ENCODE data around the gene PSMF1. TPM values are rescaled to one million over a fixed set of nuclear protein-coding genes. Genes with fewer than 3 reads are reported as not detected.

The PSMF1 gene
- total and polyA plus RNA-seq, 2 of the 13 experiments (the other 11 are each of a cell fraction or from before 2014, with no cell fraction given) = 82.5 to 86.0 TPM

- Histone ChIP-seq H3K4me2 (ENCODE audit: low read depth, low read length) (no peak overlapping the region), H3K27ac (ENCODE audit: extremely low read length, insufficient read depth, low read length) (no peak overlapping the region), H3K27me3 (ENCODE audit: control insufficient read depth in 1 of 2, insufficient read depth in 2 of 2, low read length in 2 of 2) (peaks cover 0 to 21% of the 10 kb centered on the region in 2 experiments; a peak in 2 of 5 replicates), H3K9ac (ENCODE audit: insufficient read depth, low read depth, low read length) (no peak overlapping the region), H3K4me3 (replicated peaks in 1 of 3; ENCODE audit: insufficient read depth in 1 of 3, low read depth in 2 of 3, low read length in 3 of 3) (no peak overlapping the region), H3K36me3 (replicated peaks in 1 of 2; ENCODE audit: control insufficient read depth in 1 of 2, insufficient read depth in 2 of 2, low read length in 2 of 2) (no peaks in the 10 kb centered on the region), H4K20me1 (ENCODE audit: insufficient read depth, low read length) (no peaks in the 10 kb centered on the region), H3K79me2 (ENCODE audit: insufficient read depth, low read length) (no peaks in the 10 kb centered on the region), H2AFZ (ENCODE audit: low read length) (no peak overlapping the region), H3K4me1 (ENCODE audit: insufficient read depth, low read length) (peaks cover 9% of the 10 kb centered on the region; the same call in 1 of the 2 replicates), H3K9me3 (ENCODE audit: low read length) (no peaks in the 10 kb centered on the region)
- ATAC-seq = peak; percentile 45
- DNase-seq (ENCODE audit: low spot score) = no peak
- peak; percentile 71 for TF ChIP-seq STAG1 (CRISPR knock-in tag; IDR thresholded peaks at IDR 0.05)
- no peak for TF ChIP-seq RFX3 (CRISPR knock-in tag; IDR thresholded peaks at IDR 0.05)
- no peak for TF ChIP-seq ZNF543 (CRISPR knock-in tag; IDR thresholded peaks at IDR 0.05)
- peak; percentile 60 for TF ChIP-seq CTCF (CRISPR knock-in tag; IDR thresholded peaks at IDR 0.05)
- TF ChIP-seq SMC3 (IDR thresholded peaks at IDR 0.05; ENCODE audit: low read length) = peak; percentile 63; the same call in 1 of the 2 replicates
- intact Hi-C loops (cut with micrococcal nuclease; ENCODE audit: unreplicated experiment) (no loop called here), in situ Hi-C loops (cut with HindIII; ENCODE audit: extremely low pct_ligation_motif_present, low pct_unique_long_range_greater_than_20kb) (no loop called here)
- WGBS (ENCODE audit: low lambda C conversion rate) = 2% methylated on average over 5 of the region's 5 CpGs
- peak; percentile 54 for FAIRE-seq
- ChIA-PET POLR2A (no interaction called here), CTCF (ENCODE audit: low intra/inter-chr PET ratio, low total read pairs) (no interaction called here)
- no TSS peak for BruUV-seq (replicated peaks)
Measured at GRCh38 chr20:1209447-1210387, 91.3 kb downstream of the PSMF1 start.

GRCh38 chr20:1210501-1210900, 92.1 kb downstream of the PSMF1 start:
- DNase-seq (ENCODE audit: low spot score) (no peak), FAIRE-seq (no peak), ATAC-seq (no peak)
- H3K9ac ChIP-seq (ENCODE audit: insufficient read depth, low read depth, low read length) = no peak overlapping the region
- in situ Hi-C loops (cut with HindIII; ENCODE audit: extremely low pct_ligation_motif_present, low pct_unique_long_range_greater_than_20kb) (no loop called here), intact Hi-C loops (cut with micrococcal nuclease; ENCODE audit: unreplicated experiment) (no loop called here)
- no peak overlapping the region for H3K4me2 ChIP-seq (ENCODE audit: low read depth, low read length)
- 35% methylated on average over 1 of the region's 1 CpG for WGBS (ENCODE audit: low lambda C conversion rate)
- H3K4me1 ChIP-seq (ENCODE audit: insufficient read depth, low read length) = peaks cover 9% of the 10 kb centered on the region; the same call in 1 of the 2 replicates
- ChIA-PET POLR2A (no interaction called here), CTCF (ENCODE audit: low intra/inter-chr PET ratio, low total read pairs) (no interaction called here)
- no peak overlapping the region for H2AFZ ChIP-seq (ENCODE audit: low read length)
- no peak overlapping the region for H3K27ac ChIP-seq (ENCODE audit: extremely low read length, insufficient read depth, low read length)
- no peaks in the 10 kb centered on the region for H4K20me1 ChIP-seq (ENCODE audit: insufficient read depth, low read length)
- peaks cover 0 to 23% of the 10 kb centered on the region in 2 experiments; a peak in 2 of 5 replicates for H3K27me3 ChIP-seq (ENCODE audit: control insufficient read depth in 1 of 2, insufficient read depth in 2 of 2, low read length in 2 of 2)
- H3K4me3 ChIP-seq (replicated peaks in 1 of 3; ENCODE audit: insufficient read depth in 1 of 3, low read depth in 2 of 3, low read length in 3 of 3) = no peak overlapping the region
- no peaks in the 10 kb centered on the region for H3K79me2 ChIP-seq (ENCODE audit: insufficient read depth, low read length)
- BruUV-seq (replicated peaks) = no TSS peak
- TF ChIP-seq ZNF878 (CRISPR knock-in tag; IDR thresholded peaks at IDR 0.05) (no peak), ZBTB25 (CRISPR knock-in tag; IDR thresholded peaks at IDR 0.05) (no peak), ELK4 (CRISPR knock-in tag; IDR thresholded peaks at IDR 0.05; ENCODE audit: borderline replicate concordance) (no peak)
- no peaks in the 10 kb centered on the region for H3K9me3 ChIP-seq (ENCODE audit: low read length)
- no peaks in the 10 kb centered on the region for H3K36me3 ChIP-seq (replicated peaks in 1 of 2; ENCODE audit: control insufficient read depth in 1 of 2, insufficient read depth in 2 of 2, low read length in 2 of 2)
